ENCODE measurements around the gene VN1R5.

The VN1R5 gene

DNA sequence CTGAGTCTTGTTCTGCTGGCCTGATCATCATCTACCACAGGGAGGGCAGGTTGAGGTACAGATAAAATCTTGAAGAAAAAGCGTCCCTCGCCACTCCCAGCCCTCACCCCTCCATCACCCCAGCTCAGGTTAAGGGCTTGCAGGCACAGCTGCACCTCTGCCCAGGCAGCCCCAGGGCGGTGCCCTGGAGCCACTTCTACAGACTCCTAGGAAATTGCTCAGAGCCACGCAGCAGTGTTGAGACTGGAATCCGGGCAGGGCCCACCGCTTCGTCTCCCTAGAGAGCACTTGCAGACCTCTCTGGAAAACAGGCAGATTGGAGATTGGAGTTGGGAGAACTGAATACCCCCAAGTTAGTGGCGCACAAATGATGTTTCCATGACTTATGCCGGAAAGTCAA, 35.3 kb downstream of the VN1R5 start:
- TF ChIP-seq GATA2 (IDR thresholded peaks at IDR 0.05; ENCODE audit: low read depth, low read length): no peak
- no peak for TF ChIP-seq GATA3 (IDR thresholded peaks at IDR 0.05; ENCODE audit: low read depth, low read length)

DNA sequence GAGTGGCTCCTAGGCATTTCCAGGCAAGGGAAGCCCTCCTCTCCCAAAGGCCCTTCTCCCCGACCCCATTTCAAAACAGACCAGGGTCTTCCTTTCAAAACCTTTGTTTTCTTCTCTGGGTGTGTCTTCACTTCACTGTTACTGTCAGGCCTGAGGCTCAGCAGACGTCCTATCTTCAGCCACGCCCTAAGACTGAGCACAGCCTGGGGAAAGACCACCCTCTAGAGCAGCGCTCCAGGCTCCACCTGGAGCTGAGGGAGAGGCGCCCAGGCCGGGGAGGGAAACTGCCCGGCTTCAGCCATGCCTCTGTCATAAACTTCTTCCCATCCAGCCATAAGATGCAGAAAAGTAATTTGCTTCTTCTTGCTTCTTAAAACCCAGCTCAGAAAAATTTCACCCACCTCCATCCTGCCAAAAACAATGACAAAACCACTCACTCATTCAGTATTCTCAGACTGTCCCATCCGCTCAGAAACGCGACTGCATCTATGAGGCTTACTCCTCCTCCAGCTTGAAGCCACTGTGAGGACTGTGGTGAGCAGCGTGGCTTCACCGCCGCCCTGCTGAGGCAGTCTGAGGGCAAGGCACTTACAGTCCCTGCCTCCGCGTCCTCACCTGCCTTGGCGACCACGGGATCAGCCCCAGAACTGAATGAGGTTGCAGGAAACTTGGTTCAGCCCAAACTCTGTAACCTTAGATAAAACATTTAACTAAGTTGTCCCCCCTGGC, 36.1 kb downstream of the VN1R5 start:
- no peak for TF ChIP-seq GATA2 (IDR thresholded peaks at IDR 0.05; ENCODE audit: low read depth, low read length)
- TF ChIP-seq GATA3 (IDR thresholded peaks at IDR 0.05; ENCODE audit: low read depth, low read length): no peak

DNA sequence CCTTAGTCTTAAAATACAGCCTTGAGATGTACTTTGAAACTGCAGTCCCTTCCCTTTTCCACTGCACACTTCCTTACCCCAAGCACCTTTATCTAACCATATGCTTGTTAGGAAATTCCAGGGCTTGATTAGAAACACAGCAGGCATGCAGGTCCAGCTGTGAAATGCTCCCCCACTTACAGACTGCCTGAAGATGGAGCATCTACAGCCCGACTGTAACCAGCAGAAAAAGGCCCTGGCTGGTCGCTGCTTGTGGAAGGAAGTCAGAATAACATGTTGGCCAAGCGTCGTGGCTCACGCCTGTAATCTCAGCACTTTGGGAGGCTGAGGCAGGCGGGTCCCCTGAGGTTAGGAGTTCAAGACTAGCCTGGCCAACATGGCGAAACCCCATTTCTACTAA, 37.2 kb downstream of the VN1R5 start:
- no peak for TF ChIP-seq GATA2 (IDR thresholded peaks at IDR 0.05; ENCODE audit: low read depth, low read length)
- no peak for TF ChIP-seq GATA3 (IDR thresholded peaks at IDR 0.05; ENCODE audit: low read depth, low read length)

DNA sequence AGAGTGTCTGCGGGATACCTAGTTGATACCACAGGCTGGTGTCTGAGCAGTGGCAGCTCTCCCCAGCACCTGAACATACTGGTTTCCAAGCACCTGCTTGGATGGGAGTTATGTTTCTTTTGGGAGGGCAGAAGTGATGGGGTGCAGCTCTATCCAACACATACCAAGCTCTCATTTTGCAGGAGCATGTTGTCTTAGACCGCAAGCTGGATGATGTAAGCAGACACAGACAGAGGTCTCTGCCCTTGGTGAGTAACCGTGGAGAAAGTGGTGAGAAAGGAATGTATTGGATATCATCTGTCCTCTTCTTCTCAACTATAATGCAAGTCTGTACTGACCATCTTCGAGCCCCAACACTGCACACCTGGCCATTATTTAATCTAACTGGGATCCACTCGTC, 38.4 kb downstream of the VN1R5 start:
- TF ChIP-seq GATA3 (IDR thresholded peaks at IDR 0.05; ENCODE audit: low read depth, low read length): no peak
- TF ChIP-seq GATA2 (IDR thresholded peaks at IDR 0.05; ENCODE audit: low read depth, low read length): no peak

DNA sequence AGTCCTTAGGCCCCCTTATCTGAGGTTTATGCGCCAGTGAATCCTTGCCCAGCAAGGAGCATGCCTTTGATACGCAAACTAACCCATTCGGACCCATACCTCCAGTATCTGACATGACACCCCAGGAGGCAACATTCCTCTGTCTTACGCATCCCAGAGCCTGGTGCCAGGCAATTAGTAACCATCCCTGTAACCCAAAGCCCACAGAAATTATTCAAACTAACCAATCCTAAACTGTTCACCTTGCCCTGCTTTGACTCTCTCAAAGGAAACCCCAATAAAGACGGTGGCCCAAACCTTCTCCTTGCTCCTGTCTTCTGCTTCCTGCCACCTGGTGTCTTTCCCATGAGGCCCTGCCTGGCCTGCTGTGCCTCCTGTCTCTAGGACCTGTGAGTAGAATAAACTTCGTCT, 39.4 kb downstream of the VN1R5 start:
- no peak for TF ChIP-seq GATA2 (IDR thresholded peaks at IDR 0.05; ENCODE audit: low read depth, low read length)
- TF ChIP-seq GATA3 (IDR thresholded peaks at IDR 0.05; ENCODE audit: low read depth, low read length): no peak

DNA sequence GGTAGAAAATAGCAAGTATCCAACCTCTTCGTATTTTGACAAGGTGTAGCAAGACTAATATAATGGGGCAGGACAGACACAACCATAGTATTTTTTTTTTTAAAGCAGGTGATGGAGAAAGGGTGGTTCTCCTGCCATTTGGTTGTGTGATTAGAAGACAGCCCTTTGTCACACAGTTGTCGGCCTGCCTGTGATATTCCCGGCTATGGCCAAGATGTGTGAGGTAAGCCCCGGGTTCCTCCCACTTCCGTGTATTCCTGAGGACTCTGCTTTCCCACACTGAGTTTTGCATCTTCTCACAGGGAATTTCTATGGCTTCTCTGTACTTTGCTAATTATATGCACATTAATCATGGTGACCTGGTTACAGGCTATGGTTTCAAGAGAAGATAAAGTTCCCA, 39.9 kb downstream of the VN1R5 start:
- TF ChIP-seq GATA2 (IDR thresholded peaks at IDR 0.05; ENCODE audit: low read depth, low read length): no peak
- no peak for TF ChIP-seq GATA3 (IDR thresholded peaks at IDR 0.05; ENCODE audit: low read depth, low read length)

DNA sequence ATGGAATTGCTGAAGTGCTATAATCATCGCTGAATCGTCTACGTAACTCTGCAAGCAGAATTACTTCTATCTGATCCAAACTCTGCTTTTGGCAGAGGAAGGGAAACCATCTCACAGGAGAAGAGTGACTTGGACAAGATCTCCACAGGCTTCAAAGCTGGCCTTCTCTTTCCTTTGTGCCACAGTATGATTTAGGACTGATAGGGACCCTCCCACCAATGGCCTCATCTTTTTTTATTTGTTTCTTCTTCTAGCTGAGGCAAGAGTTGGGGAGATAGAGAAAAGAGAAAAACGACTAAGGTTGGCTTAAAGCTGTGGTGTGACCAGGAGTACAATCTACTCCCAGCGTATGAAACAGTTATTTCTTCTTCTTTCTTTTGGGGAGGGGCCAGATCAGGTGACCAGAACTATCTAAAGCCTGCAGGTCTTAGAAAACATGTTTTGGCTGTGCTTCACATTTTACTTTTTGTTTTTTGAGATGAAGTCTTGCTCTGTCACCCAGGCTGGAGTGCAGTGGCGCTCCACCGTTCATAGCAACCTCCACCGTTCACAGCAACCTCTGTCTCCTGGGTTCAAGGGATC, 40.8 kb downstream of the VN1R5 start:
- TF ChIP-seq GATA2 (IDR thresholded peaks at IDR 0.05; ENCODE audit: low read depth, low read length) (no peak), GATA3 (IDR thresholded peaks at IDR 0.05; ENCODE audit: low read depth, low read length) (no peak)

DNA sequence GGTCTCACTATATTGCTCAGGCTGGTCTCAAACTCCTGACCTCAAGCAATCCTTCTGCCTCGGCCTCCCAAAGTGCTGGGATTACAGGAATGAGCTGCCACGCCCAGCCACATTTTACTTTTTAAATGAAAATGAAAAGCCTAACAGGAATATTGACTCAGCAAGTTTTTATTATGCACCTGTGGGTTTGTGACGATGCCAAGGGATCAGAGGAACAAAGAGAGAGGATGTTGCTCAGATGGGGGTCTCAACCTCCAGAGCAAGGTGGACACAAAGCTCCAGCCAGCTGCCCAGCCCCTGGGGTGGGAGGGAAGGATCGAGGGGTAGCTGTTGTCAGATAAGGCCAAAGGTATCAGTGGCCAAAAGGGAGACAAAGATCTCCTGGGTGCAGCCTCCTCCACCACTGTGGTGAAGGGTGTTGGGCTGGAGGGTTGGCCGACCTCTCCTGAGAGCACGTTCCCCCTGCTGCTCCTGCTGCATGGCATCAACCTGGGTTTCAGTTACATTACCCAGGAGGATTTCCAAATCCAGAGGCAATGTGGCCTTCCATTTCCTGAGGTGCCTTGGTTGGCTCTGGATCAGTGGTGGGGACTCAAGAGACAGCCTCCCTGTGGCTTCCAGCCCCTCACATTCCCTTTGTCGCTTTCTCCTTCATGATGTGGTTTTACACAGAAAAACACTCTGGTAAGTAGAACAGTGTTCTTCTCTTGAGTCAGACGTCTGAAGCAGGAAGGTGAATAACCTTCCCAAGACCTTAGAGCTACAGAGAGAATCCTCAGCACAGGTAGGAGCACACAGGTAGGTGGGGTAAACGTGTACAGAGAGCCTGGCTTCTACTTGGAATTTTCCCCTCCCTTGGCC, 41.6 kb downstream of the VN1R5 start:
- TF ChIP-seq GATA2 (IDR thresholded peaks at IDR 0.05; ENCODE audit: low read depth, low read length): no peak
- TF ChIP-seq GATA3 (IDR thresholded peaks at IDR 0.05; ENCODE audit: low read depth, low read length): no peak

DNA sequence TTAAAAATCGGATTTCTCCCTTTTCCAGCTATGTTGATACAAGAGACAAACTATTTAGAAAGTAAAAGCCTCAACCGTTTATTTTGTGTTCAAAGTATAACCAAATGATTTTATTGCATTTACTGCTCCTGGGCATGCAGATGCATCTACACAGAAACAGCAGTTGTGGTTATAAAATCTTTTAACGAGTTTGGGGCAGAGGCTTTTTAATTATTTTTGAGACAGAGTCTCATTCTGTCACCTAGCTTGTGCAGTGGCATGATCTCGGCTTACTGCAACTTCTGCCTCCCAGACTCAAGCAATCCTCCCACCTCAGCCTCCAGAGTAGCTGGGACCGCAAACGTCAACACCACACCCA, 42.2 kb downstream of the VN1R5 start:
- TF ChIP-seq GATA2 (IDR thresholded peaks at IDR 0.05; ENCODE audit: low read depth, low read length) (no peak), GATA3 (IDR thresholded peaks at IDR 0.05; ENCODE audit: low read depth, low read length) (no peak)

DNA sequence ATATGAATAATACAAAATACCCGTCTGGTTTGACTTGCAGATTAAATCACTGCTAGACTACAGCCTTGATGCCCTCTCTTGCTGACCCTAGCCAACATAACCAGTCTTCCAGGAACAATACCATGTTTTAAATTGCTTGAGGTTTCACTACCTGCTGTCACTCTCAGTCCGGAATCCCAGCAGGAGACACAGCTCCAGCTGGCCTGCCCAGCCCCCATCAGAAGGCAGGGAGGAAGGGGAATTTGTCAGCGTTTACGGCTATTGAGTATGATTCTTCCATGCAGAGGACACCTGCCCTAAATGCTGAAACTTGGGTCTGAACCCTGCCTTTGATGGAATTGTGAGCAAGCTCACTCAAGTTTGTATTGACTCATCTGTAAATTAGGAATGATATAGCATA, 42.8 kb downstream of the VN1R5 start:
- TF ChIP-seq GATA2 (IDR thresholded peaks at IDR 0.05; ENCODE audit: low read depth, low read length) (no peak), GATA3 (IDR thresholded peaks at IDR 0.05; ENCODE audit: low read depth, low read length) (no peak)

DNA sequence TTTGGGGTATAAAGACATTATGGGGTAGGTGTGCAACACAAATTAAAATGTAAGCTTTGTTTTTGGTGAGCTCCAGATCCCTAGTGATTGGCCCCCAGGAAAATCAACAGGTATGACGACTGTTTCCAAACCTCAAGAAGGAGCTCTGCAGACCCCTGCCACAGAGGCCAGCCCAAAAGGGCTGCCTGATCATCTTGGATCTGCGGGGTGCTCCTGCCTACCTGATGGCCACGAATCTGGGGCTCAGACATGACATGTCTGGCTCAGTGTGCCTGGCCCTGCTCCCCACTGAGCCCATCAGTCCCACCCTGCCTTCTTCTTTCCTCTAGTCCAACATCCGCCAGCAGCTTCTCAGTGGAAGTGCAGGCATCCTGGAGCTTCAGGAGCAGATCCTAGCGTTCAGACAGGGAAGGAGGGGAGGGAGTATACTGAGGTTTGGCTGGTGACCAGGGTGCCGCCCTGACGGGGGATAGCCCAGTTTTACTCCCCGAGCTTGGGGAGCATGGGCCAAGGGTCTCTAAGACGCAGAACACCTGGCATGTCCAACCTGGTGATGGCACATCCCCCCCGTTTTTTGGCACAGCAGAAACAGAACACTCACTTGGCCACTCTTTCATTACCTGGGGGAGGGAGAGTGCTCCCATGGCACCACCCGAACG, 44.0 kb downstream of the VN1R5 start:
- no peak for TF ChIP-seq GATA2 (IDR thresholded peaks at IDR 0.05; ENCODE audit: low read depth, low read length)
- TF ChIP-seq GATA3 (IDR thresholded peaks at IDR 0.05; ENCODE audit: low read depth, low read length): no peak

DNA sequence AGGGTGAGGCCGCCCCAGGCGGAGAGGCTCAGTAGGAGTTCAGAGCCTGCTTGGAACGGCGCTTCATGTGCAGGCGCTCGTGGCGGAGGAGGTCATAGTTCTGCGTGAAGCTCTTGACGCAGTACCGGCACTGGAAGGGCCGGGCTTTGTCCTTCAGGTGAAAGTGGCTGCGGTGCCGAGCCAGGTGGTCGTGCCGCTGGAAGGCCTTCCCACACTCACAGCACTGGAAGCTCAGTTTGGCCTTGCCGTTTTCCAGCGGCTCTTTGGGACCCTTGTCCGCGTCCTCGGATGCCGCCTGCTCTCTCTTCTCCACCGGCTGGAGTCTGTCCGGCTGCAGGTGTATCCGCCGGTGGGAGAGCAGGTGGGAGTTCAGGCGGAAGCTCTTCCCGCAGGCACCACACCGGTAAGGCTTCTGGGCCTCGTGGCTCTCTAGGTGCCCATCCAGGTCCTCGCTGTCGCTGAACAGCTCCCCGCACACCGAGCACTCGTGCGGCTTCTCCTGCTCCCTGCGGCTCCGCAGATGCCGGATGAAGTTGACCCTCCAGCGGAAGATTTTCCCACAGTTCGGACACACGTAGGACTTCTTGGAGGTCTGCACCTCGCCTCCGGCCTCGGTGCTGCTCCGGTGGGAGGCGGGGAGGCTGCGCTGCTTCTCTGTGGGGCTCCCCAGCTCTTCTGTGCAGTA, 44.8 kb downstream of the VN1R5 start:
- TF ChIP-seq GATA2 (IDR thresholded peaks at IDR 0.05; ENCODE audit: low read depth, low read length) (no peak), GATA3 (IDR thresholded peaks at IDR 0.05; ENCODE audit: low read depth, low read length) (no peak)

DNA sequence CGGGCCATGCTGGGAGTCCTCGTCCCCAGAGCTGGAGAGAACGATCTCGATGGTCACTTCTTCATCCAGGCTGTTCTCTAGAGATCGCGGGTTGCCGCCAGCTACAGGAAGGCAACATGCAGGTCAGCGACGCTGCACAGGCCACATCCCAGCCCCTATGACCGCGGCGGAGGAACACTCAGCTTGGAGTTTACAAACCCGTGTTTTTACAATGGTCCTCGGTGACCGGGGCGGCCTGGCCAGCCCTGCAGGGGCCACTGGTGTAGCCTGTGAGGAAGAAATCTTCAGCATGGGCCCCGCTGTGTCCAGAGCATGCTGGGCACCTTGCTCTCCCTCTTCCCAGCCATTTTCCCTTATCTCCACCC, 45.3 kb downstream of the VN1R5 start:
- TF ChIP-seq GATA3 (IDR thresholded peaks at IDR 0.05; ENCODE audit: low read depth, low read length): no peak
- TF ChIP-seq GATA2 (IDR thresholded peaks at IDR 0.05; ENCODE audit: low read depth, low read length): no peak

DNA sequence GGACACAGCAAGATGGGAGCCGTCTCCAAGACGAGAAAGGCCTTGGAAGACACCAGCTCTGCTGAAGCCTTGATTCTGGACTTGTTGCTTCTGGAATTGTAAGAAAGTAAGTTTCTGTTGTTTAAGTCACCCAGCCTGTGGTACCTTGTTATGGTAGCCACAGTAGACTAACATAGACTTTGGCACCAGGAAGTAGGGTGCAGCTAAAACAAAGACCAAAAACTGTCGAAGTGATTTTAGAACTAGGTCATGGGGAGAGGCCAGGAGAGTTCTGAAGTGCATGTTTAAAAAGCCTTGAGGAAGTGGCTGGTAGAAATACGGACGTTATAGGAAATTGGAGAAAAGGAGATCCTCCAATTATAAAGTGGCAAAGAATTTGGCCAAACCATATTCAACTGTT, 47.3 kb downstream of the VN1R5 start:
- TF ChIP-seq GATA2 (IDR thresholded peaks at IDR 0.05; ENCODE audit: low read depth, low read length) (no peak), GATA3 (IDR thresholded peaks at IDR 0.05; ENCODE audit: low read depth, low read length) (no peak)

All from SH-SY5Y (cell line).